ENCODE measurements around the gene TM6SF1. TPM values are rescaled to one million over a fixed set of nuclear protein-coding genes. Genes with fewer than 3 reads are reported as not detected.

The TM6SF1 gene
- total and polyA plus RNA-seq, 2 donors (not counting 1 experiment from before 2014, with no cell fraction given) = 3.6 to 3.9 TPM

GRCh38 chr15:83115831-83116565, 8.6 kb downstream of the TM6SF1 start:
- Histone ChIP-seq H3K4me2 (ENCODE audit: extremely low read depth, insufficient read depth, low read length) (no peak overlapping the region), H2AFZ (ENCODE audit: low read length) (no peak overlapping the region), H3K79me2 (ENCODE audit: control insufficient read depth, insufficient read depth, low read length) (no peaks in the 10 kb centered on the region), H3K9ac (ENCODE audit: insufficient read depth, low read length) (no peak overlapping the region), H3K27me3 (ENCODE audit: control insufficient read depth, insufficient read depth, low read length) (no peaks in the 10 kb centered on the region), H3K4me3 (replicated peaks in 1 of 4; ENCODE audit: control extremely low read depth in 1 of 4, insufficient read depth in 1 of 4, low read depth in 3 of 4, low read length in 4 of 4) (no peak overlapping the region), H3K36me3 (ENCODE audit: control insufficient read depth, insufficient read depth, low read length) (no peaks in the 10 kb centered on the region), H4K20me1 (ENCODE audit: control insufficient read depth, extremely low read depth, insufficient read depth, low read length) (no peaks in the 10 kb centered on the region), H3K9me3 (ENCODE audit: control insufficient read depth, insufficient read depth, low read depth, low read length) (no peaks in the 10 kb centered on the region), H3K4me1 (ENCODE audit: control insufficient read depth, extremely low read depth, insufficient read depth, low read length) (peaks cover 16% of the 10 kb centered on the region), H3K27ac (ENCODE audit: insufficient read depth, low read length) (no peak overlapping the region)
- TF ChIP-seq EZH2 (IDR thresholded peaks at IDR 0.05; ENCODE audit: low read length, missing control alignments) = no peak
- TF ChIP-seq, protein P1, sequence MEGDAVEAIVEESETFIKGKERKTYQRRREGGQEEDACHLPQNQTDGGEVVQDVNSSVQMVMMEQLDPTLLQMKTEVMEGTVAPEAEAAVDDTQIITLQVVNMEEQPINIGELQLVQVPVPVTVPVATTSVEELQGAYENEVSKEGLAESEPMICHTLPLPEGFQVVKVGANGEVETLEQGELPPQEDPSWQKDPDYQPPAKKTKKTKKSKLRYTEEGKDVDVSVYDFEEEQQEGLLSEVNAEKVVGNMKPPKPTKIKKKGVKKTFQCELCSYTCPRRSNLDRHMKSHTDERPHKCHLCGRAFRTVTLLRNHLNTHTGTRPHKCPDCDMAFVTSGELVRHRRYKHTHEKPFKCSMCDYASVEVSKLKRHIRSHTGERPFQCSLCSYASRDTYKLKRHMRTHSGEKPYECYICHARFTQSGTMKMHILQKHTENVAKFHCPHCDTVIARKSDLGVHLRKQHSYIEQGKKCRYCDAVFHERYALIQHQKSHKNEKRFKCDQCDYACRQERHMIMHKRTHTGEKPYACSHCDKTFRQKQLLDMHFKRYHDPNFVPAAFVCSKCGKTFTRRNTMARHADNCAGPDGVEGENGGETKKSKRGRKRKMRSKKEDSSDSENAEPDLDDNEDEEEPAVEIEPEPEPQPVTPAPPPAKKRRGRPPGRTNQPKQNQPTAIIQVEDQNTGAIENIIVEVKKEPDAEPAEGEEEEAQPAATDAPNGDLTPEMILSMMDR (conservative IDR thresholded peaks at IDR 0.05 in 1 of 2, IDR thresholded peaks at IDR 0.05 in 1 of 2; ENCODE audit: low read depth in 1 of 2, low read length in 2 of 2) = no peak
- no peak for DNase-seq (ENCODE audit: low read depth in 2 of 2)

DNA sequence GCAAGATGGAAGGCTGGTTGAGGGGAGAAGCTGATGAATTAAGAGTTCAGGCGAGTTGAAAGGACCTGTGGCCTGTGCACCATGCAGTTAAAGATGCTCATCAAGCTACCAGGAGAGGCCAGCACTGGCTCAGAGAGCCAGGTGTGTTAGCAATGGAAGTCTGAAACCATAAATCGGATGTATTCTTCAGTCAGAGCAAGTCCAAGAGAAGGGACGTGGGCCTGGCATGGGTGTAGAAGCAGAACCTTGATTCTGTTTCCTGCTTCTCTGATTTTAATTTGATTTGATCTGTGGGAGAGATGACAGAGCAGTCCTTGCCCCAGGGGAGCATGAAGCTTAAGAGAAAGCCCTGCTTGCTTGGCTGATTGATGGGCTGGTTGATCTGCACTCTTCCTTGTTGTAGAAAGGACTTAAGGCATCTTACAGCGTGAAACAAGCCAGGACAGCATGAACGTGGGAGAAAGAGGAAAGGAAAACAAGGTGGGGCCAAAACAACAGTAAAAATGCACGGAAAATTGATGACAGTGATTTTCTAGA, 10.9 kb downstream of the TM6SF1 start:
- H3K4me2 ChIP-seq (ENCODE audit: extremely low read depth, insufficient read depth, low read length) = no peak overlapping the region
- no peaks in the 10 kb centered on the region for H3K79me2 ChIP-seq (ENCODE audit: control insufficient read depth, insufficient read depth, low read length)
- no peak for DNase-seq (ENCODE audit: low read depth in 2 of 2)
- no peaks in the 10 kb centered on the region for H3K36me3 ChIP-seq (ENCODE audit: control insufficient read depth, insufficient read depth, low read length)
- no peaks in the 10 kb centered on the region for H3K27me3 ChIP-seq (ENCODE audit: control insufficient read depth, insufficient read depth, low read length)
- no peak overlapping the region for H3K27ac ChIP-seq (ENCODE audit: insufficient read depth, low read length)
- no peaks in the 10 kb centered on the region for H3K9me3 ChIP-seq (ENCODE audit: control insufficient read depth, insufficient read depth, low read depth, low read length)
- peaks cover 3% of the 10 kb centered on the region for H3K4me1 ChIP-seq (ENCODE audit: control insufficient read depth, extremely low read depth, insufficient read depth, low read length)
- no peak overlapping the region for H3K9ac ChIP-seq (ENCODE audit: insufficient read depth, low read length)
- H3K4me3 ChIP-seq (replicated peaks in 1 of 4; ENCODE audit: control extremely low read depth in 1 of 4, insufficient read depth in 1 of 4, low read depth in 3 of 4, low read length in 4 of 4) = no peak overlapping the region
- H2AFZ ChIP-seq (ENCODE audit: low read length) = no peak overlapping the region
- H4K20me1 ChIP-seq (ENCODE audit: control insufficient read depth, extremely low read depth, insufficient read depth, low read length) = no peaks in the 10 kb centered on the region
- no peak for TF ChIP-seq EZH2 (IDR thresholded peaks at IDR 0.05; ENCODE audit: low read length, missing control alignments)
- TF ChIP-seq, protein P1 (conservative IDR thresholded peaks at IDR 0.05 in 1 of 2, IDR thresholded peaks at IDR 0.05 in 1 of 2; ENCODE audit: low read depth in 1 of 2, low read length in 2 of 2) = no peak

DNA sequence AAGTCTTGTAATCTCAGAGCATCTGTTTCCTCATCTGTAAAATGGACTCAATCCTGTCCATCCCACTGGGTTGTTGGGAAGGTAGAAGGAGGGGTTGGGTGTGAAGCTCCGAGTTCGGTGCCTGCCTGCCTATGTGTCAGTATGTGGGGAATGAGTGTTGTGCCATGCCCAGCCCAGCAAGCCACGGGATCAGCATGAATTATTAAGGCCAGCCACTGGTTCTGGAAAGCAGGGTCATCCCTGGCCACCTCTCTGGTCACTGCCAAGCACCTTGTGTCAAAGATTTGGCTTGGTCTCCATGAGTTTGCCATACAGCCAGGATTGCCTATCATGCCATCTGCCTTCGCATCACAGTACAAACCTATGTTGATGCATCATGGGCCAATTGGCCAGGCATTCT, 11.5 kb downstream of the TM6SF1 start:
- H3K9me3 ChIP-seq (ENCODE audit: control insufficient read depth, insufficient read depth, low read depth, low read length) = no peaks in the 10 kb centered on the region
- H3K27ac ChIP-seq (ENCODE audit: insufficient read depth, low read length) = no peak overlapping the region
- no peak for DNase-seq (ENCODE audit: low read depth in 2 of 2)
- H3K9ac ChIP-seq (ENCODE audit: insufficient read depth, low read length) = no peak overlapping the region
- H3K4me2 ChIP-seq (ENCODE audit: extremely low read depth, insufficient read depth, low read length) = no peak overlapping the region
- H3K4me1 ChIP-seq (ENCODE audit: control insufficient read depth, extremely low read depth, insufficient read depth, low read length) = no peaks in the 10 kb centered on the region
- H3K4me3 ChIP-seq (replicated peaks in 1 of 4; ENCODE audit: control extremely low read depth in 1 of 4, insufficient read depth in 1 of 4, low read depth in 3 of 4, low read length in 4 of 4) = no peak overlapping the region
- TF ChIP-seq, protein P1 (conservative IDR thresholded peaks at IDR 0.05 in 1 of 2, IDR thresholded peaks at IDR 0.05 in 1 of 2; ENCODE audit: low read depth in 1 of 2, low read length in 2 of 2) = no peak
- no peak for TF ChIP-seq EZH2 (IDR thresholded peaks at IDR 0.05; ENCODE audit: low read length, missing control alignments)
- H3K36me3 ChIP-seq (ENCODE audit: control insufficient read depth, insufficient read depth, low read length) = no peaks in the 10 kb centered on the region
- no peak overlapping the region for H2AFZ ChIP-seq (ENCODE audit: low read length)
- no peaks in the 10 kb centered on the region for H3K79me2 ChIP-seq (ENCODE audit: control insufficient read depth, insufficient read depth, low read length)
- no peaks in the 10 kb centered on the region for H4K20me1 ChIP-seq (ENCODE audit: control insufficient read depth, extremely low read depth, insufficient read depth, low read length)
- no peaks in the 10 kb centered on the region for H3K27me3 ChIP-seq (ENCODE audit: control insufficient read depth, insufficient read depth, low read length)

Measured in fibroblast of lung (primary cell).